GM13976 (cell line): ENCODE data around the gene FANCL.
"Not testable (repeated sequence)": the region's sequence is repeated elsewhere in the genome, so short reads cannot be mapped to it uniquely, and the experiment has no call there.

ENCODE experiments used
- DNase-seq: peaks from one replicate; pipeline ENCODE4 v3.0.0; 2012; ENCODE audit warnings: low spot score
- in situ Hi-C: fragments of 300-500 bp; cut with MboI; formaldehyde crosslinking; loops from one replicate; pipeline ENCODE4 v1.12.0; 2022; ENCODE audit warnings: low sequenced_read_pairs, mixed read lengths, inconsistent platforms; ENCODE audit not compliant: unreplicated experiment
- TF ChIP-seq, protein P1 (sequence below): IDR thresholded peaks from 2 replicates; pipeline ENCODE4 v1.5.1; 2012; ENCODE audit warnings: borderline replicate concordance, mild to moderate bottlenecking; ENCODE audit not compliant: insufficient read depth; ENCODE audit errors: extremely low read depth, missing control alignments, control extremely low read depth

Gene FANCL

GRCh38 chr2:58261209-58261608 is 20.1 kb upstream of the FANCL start:
- DNase-seq: no peak
- TF ChIP-seq, protein P1, sequence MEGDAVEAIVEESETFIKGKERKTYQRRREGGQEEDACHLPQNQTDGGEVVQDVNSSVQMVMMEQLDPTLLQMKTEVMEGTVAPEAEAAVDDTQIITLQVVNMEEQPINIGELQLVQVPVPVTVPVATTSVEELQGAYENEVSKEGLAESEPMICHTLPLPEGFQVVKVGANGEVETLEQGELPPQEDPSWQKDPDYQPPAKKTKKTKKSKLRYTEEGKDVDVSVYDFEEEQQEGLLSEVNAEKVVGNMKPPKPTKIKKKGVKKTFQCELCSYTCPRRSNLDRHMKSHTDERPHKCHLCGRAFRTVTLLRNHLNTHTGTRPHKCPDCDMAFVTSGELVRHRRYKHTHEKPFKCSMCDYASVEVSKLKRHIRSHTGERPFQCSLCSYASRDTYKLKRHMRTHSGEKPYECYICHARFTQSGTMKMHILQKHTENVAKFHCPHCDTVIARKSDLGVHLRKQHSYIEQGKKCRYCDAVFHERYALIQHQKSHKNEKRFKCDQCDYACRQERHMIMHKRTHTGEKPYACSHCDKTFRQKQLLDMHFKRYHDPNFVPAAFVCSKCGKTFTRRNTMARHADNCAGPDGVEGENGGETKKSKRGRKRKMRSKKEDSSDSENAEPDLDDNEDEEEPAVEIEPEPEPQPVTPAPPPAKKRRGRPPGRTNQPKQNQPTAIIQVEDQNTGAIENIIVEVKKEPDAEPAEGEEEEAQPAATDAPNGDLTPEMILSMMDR: no peak
- in situ Hi-C loops: no loop called here

DNA sequence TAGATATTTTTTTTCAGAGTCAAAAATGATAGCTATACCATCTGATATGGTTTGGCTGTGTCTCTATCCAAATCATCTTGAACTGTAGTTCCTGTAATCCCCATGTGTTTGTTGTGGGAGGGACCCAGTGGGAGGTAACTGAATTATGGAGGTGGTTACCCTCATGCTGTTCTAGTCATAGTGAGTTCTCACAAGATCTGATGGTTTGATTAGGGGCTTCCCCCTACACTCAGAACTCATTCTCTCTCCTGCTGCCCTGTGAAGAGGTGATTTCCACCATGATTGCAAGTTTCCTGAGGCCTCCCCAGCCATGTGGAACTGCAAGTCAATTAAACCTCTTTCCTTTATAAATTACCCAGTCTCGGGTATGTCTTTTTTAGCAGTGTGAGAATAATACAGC is 17.3 kb upstream of the FANCL start:
- in situ Hi-C loops, DNase-seq: not testable (repeated sequence)

GRCh38 chr2:58251331-58252201 is 10.4 kb upstream of the FANCL start:
- DNase-seq, in situ Hi-C loops: not testable (repeated sequence)

- TF ChIP-seq, protein P1: no peak
- in situ Hi-C loops: loop anchor here (25.0 kb wide), 1 partner anchor 329 kb away; no protein-coding TSS in a partner anchor
- DNase-seq: no peak
These were observed 380 bp upstream of the FANCL start for GRCh38 chr2:58241546-58241864.

DNA sequence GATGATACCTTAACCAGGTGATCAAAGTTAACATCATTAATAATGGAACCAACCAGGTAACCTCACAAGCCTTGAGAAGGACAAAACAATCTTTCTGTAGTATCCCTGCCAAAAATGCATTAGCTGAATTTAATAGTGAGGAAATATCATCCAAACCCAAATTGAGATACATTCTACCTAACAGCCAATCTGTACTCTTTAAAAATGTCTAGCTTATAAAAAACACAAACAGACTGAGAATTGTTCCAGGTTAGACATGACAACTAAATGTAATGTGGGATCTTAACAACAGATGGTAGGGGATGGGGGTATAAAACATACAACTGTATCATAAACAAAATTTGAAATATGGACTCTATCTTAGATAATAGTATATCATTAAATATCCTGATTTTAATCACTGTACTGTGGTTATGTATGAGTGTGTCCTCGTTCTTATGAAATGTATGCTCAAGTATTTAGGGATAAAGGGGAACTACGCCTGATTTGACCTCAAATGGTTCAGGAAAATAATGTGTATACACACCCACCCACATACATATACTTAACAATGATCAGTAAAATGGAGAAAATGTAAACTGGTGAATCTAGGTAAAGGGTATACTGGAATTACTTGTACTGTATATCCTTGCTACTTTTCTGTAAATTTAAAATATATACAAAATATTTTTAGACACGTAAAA is 1.7 kb downstream of the FANCL start:
- no peak for DNase-seq
- TF ChIP-seq, protein P1: no peak
- in situ Hi-C loops: loop anchor here (25.0 kb wide), 1 partner anchor 327 kb away; no protein-coding TSS in a partner anchor

DNA sequence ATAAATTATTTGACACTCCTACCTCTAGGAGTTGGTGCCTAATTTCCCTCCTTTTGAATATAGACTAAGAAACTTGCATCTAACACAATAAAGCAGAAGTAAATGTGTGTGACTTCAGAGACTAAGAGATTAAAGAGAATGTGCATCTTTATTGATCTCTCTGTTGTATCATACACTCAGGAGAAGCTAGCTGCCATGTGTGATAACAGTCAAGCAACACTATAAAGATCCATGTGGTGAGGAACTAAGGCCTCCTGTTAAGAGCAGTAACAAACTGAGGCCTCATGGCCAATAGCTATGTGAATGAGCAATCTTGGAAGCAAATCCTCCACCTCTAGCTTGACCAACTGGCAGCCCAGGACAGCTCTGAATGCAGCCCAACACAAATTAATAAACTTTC is 3.4 kb downstream of the FANCL start:
- DNase-seq: no peak
- in situ Hi-C loops: loop anchor here (25.0 kb wide), 1 partner anchor 325 kb away; no protein-coding TSS in a partner anchor
- TF ChIP-seq, protein P1: no peak

- no peak for DNase-seq
- TF ChIP-seq, protein P1: no peak
- in situ Hi-C loops: loop anchor here (25.0 kb wide), 1 partner anchor 324 kb away; no protein-coding TSS in a partner anchor
These were observed 5.1 kb downstream of the FANCL start for GRCh38 chr2:58235984-58236383.
